Tibial artery (tissue), 4 donors: Measurements from ENCODE around the gene RPH3AL.
A peak's percentile ranks its signal among the peaks of the same experiment; 100 is the strongest.

Source experiments
- DNase-seq, 2 donors: peaks; one replicate each; pipeline ENCODE4 v3.0.0-alpha.2; 2019
- H3K27ac ChIP-seq, 2 donors: fragments of 200-600 bp; sonication (generic) in 1 of 2; 1 replicate in 1 of 2; 2 replicates in 1 of 2; pipeline ENCODE4 v1.5.1; 2018 to 2019; ENCODE audit warnings: mild to moderate bottlenecking in 1 of 2
- H3K27me3 ChIP-seq, 2 donors: fragments of 200-600 bp; sonication (generic) in 1 of 2; one replicate each; pipeline versions ENCODE4 v1.5.1 to v1.6.0; 2016 to 2019
- H3K36me3 ChIP-seq, 3 donors: fragments of 200-600 bp; sonication (generic) in 2 of 3; one replicate each; pipeline ENCODE4 v1.5.1; 2016 to 2019; ENCODE audit warnings: mild to moderate bottlenecking in 2 of 3
- H3K4me1 ChIP-seq, 4 donors: fragments of 200-600 bp; sonication (generic) in 2 of 4; 1 replicate in 3 of 4; 2 replicates in 1 of 4; pipeline ENCODE4 v1.5.1; 2016 to 2019
- H3K4me3 ChIP-seq, 2 donors: fragments of 200-600 bp; sonication (generic) in 1 of 2; 1 replicate in 1 of 2; 2 replicates in 1 of 2; pipeline ENCODE4 v1.5.1; 2018 to 2019; ENCODE audit warnings: mild to moderate bottlenecking in 2 of 2
- H3K9me3 ChIP-seq, 3 donors: fragments of 200-600 bp; sonication (generic) in 1 of 3; one replicate each; pipeline ENCODE4 v1.5.1; 2016 to 2019
- CTCF ChIP-seq, 2 experiments: fragments of 200-600 bp in 1 of 2; fragments of 450-650 bp in 1 of 2; IDR thresholded peaks; one replicate each; pipeline ENCODE4 v1.5.1; 2017 to 2019; ENCODE audit warnings: antibody characterized with exemption in 2 of 2, mild to moderate bottlenecking in 1 of 2, moderate library complexity in 1 of 2
- intact Hi-C: fragments of 100-400 bp; cut with DNase I; formaldehyde crosslinking; loops from one replicate; pipeline ENCODE4 v1.15.0; 2023; ENCODE audit warnings: low total_unique reads

RPH3AL gene

DNA sequence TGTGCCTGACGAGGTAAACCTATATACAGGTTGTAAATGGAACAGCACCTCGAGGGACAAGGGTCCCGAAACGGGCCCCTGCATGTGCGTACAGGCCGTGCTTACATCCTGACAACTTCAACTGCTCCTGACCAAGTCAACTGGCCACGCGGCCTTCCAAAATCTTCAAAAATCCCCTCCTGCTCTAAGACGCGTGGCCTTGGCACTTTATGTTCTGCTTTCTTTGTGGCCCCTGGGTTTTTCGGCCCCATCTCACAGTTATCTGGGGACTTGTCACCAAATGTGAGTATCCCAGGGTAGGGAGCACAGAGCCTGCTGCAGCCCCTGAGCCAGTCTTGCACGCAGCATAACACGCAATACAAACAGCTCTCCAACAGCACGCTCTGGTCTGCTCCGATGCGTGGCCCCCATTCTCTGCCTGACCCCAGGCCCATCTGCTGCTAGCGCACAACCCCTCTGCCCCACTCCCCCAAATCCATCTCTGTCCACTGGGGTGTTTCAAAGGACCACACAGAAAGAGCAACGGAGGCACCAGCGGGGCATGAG is 659 bp downstream of the RPH3AL start:
- DNase-seq = no peak
- H3K36me3 ChIP-seq = no peaks in the 10 kb centered on the region
- no peaks in the 10 kb centered on the region for H3K9me3 ChIP-seq
- H3K4me3 ChIP-seq = no peak overlapping the region
- peaks cover 0 to 11% of the 10 kb centered on the region in 2 donors for H3K27me3 ChIP-seq
- H3K4me1 ChIP-seq = peaks cover 0 to 5% (median 0%) of the 10 kb centered on the region in 4 donors
- H3K27ac ChIP-seq = peak overlapping the region in 1 of 2 donors; percentile 21
- no peak for TF ChIP-seq CTCF (IDR thresholded peaks at IDR 0.05)
- intact Hi-C loops = no loop called here

DNA sequence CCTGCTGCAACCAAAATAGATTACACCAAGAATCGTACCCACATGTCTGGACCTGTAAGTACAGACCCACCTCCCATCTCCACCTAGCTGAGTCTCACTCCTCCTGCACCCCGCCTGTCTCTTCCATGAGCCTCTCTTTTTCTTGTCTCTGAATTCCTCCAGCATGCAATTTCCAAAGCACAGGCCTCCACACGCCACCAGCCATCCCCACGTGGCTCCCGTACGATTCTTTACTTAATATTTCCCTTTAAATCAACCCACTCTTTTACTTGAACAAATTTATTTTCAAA is 1.2 kb downstream of the RPH3AL start:
- intact Hi-C loops = no loop called here
- no peak for TF ChIP-seq CTCF (IDR thresholded peaks at IDR 0.05)
- no peak for DNase-seq
- Histone ChIP-seq H3K27ac (peak overlapping the region in 1 of 2 donors; percentile 50), H3K4me1 (peaks cover 0 to 5% (median 0%) of the 10 kb centered on the region in 4 donors), H3K4me3 (no peak overlapping the region), H3K9me3 (no peaks in the 10 kb centered on the region), H3K36me3 (no peaks in the 10 kb centered on the region), H3K27me3 (peaks cover 0 to 11% of the 10 kb centered on the region in 2 donors)

DNA sequence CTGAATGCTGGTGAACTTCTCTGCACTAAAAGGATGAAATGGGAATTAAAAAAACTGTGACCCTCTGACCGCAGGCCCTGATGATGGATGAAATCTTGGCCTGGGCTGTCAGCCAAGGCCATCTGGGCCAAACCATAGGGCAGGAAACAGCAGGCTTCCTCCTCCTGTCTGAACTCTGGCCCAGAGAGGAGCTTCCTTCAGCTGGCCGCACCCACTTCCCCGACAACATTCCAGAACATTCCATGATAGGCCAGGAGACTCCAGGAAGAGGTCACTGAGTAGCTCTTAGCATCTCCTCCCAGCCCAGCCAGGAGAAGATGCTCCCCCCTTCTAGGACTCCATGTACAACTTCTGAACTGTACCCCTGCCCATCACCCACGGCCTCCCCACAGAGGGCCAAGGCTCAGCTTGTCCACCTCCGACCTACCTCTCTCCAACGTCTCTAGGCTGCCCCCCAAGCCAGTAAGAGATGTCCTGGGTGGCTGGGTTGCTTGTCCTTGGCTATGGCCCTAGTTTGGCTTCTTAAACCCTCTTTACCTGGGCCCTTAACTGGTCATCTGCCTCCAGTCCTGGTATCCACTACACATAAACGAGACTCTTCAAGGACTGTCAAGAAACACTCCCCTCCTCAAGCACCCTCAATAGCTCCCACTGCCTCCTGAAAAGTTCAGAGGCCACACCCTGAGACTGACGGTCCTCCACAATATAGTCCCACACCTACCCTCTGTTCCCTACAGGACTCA is 1.7 kb downstream of the RPH3AL start:
- no peak overlapping the region for H3K4me3 ChIP-seq
- H3K36me3 ChIP-seq = no peaks in the 10 kb centered on the region
- H3K27me3 ChIP-seq = peaks cover 0 to 11% of the 10 kb centered on the region in 2 donors
- H3K27ac ChIP-seq = peak overlapping the region in 1 of 2 donors; percentile 50
- H3K9me3 ChIP-seq = no peaks in the 10 kb centered on the region
- no peak for TF ChIP-seq CTCF (IDR thresholded peaks at IDR 0.05)
- intact Hi-C loops = no loop called here
- DNase-seq = peak; percentile 80 to 83
- H3K4me1 ChIP-seq = peaks cover 0 to 5% (median 0%) of the 10 kb centered on the region in 4 donors

DNA sequence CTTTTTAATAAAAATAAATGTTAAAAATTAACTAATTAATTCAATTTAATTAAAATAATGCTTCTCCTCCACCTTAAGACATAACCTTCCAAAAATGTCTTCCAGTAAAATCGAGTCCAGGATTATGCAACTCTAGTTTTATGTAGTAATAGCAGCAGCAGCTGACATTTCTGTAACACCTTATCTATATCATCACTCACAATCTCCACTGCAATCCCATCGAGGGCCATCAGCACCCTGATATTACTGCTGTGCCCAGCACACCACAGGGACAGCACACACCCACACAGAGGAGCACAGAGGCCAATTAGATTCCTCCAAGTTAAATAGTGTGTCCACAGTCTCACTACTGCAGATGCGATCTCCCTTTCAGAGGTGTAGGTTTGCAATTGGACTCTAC is 2.9 kb downstream of the RPH3AL start:
- intact Hi-C loops = no loop called here

DNA sequence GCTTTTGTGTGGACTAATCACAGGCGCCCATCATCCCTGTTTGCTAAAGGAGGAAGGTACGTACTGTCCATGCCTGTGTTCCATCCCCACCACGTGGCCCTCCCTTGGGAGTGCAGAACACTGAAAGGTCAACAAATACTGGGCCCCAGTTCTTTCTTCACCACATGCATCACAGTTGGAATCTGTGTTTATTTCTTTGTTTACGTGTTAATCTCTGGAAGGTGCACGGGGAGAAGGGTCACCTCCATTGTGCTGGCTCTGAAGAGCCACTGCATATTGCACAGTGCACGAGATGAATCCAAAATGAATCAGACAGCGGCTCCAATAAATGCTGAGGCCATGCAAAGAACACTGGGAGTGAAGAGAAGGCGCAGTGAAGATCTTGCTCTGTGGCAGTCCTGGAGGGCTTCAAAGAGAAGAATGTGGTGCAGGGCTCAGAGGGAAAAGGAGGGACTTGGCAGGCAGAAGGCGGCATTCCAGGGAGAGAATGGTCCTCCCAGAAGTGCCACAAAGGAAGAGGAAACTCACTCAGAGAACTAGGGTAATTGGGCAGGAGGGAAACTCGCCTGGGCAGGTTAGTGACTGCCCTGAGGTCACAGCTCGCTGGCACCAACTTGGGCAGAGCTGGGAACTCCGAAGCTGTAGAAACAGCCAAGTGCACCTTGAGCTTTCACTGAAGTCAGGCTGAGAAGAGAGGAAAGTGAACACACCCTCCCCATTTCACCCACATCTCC is 3.7 kb downstream of the RPH3AL start:
- peaks cover 0 to 11% of the 10 kb centered on the region in 2 donors for H3K27me3 ChIP-seq
- H3K36me3 ChIP-seq = no peaks in the 10 kb centered on the region
- H3K9me3 ChIP-seq = no peaks in the 10 kb centered on the region
- no peak for DNase-seq
- no peak overlapping the region for H3K4me3 ChIP-seq
- intact Hi-C loops = no loop called here
- H3K4me1 ChIP-seq = peaks cover 0 to 5% (median 0%) of the 10 kb centered on the region in 4 donors
- TF ChIP-seq CTCF (IDR thresholded peaks at IDR 0.05) = no peak
- H3K27ac ChIP-seq = no peak overlapping the region

More for the DNA sequence above, 2.9 kb downstream of the RPH3AL start:
- H3K36me3 ChIP-seq = no peaks in the 10 kb centered on the region
- H3K9me3 ChIP-seq = no peaks in the 10 kb centered on the region
- DNase-seq = no peak
- H3K4me1 ChIP-seq = peaks cover 0 to 5% (median 0%) of the 10 kb centered on the region in 4 donors
- H3K27me3 ChIP-seq = peaks cover 0 to 11% of the 10 kb centered on the region in 2 donors
- H3K4me3 ChIP-seq = no peak overlapping the region
- no peak for TF ChIP-seq CTCF (IDR thresholded peaks at IDR 0.05)
- no peak overlapping the region for H3K27ac ChIP-seq
